ENCODE results near the gene CDH2.

- TF ChIP-seq CTCF (IDR thresholded peaks at IDR 0.05) (no peak), EP300 (IDR thresholded peaks at IDR 0.05; ENCODE audit: low read depth) (no peak), POLR2A (IDR thresholded peaks at IDR 0.05) (no peak)
These were observed 68.1 kb downstream of the CDH2 start for GRCh38 chr18:28108814-28109213.

All from transverse colon (tissue), 3 donors.